ENCODE data around the gene ZFP36.
"Not testable (repeated sequence)": the region's sequence is repeated elsewhere in the genome, so short reads cannot be mapped to it uniquely, and the experiment has no call there.

ZFP36 gene

GRCh38 chr19:39445196-39446111, 38.8 kb downstream of the ZFP36 start, which contains the start of gene SUPT5H:
SUPT5H (plus strand) TSS chr19:39445582; CDS start chr19:39445891, 309 bp downstream.
- peak; percentile 85 for FAIRE-seq

GRCh38 chr19:39446365-39447084, 39.9 kb downstream of the ZFP36 start:
- FAIRE-seq, result no peak
- DNase-seq (ENCODE audit: low spot score), result no peak

More at GRCh38 chr19:39445196-39446111, 38.8 kb downstream of the ZFP36 start, which contains the start of gene SUPT5H:
- DNase-seq (ENCODE audit: low spot score), result peak; percentile 99

GRCh38 chr19:39448271-39448670, 41.6 kb downstream of the ZFP36 start:
- FAIRE-seq (no peak), DNase-seq (ENCODE audit: low spot score) (no peak)

DNA sequence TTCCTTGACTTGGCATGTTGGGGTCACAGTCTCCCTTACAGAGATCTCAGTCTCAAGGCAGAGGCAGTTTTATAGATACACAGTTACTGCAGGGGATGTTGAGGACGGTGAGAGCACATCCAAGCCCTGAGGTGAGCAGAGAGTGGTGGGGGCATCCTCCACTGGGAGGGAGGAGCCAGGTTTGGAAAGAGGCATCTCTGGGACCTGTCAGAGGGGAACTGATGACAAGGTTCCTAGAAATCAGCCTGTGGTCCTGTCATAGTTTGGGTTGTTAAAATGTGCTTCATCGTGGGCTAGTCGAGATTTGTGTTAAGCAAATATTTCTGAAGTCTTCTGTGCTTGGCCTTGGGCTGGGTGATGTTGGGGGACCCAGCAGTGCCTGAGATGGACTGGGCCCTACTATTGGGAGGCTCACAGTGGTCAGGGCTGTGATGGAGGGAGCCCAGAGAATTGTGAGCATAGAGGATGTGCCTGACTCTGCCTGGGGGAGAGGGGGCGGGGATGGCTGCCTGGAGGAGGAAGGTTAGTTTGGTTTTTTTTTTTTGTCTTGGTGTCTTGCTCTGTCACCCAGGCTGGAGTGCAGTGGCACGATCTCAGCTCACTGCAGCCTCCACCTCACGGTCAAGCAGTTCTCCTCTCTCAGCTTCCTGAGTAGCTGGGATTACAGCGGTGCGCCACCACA, 42.6 kb downstream of the ZFP36 start:
- no peak for DNase-seq (ENCODE audit: low spot score)

DNA sequence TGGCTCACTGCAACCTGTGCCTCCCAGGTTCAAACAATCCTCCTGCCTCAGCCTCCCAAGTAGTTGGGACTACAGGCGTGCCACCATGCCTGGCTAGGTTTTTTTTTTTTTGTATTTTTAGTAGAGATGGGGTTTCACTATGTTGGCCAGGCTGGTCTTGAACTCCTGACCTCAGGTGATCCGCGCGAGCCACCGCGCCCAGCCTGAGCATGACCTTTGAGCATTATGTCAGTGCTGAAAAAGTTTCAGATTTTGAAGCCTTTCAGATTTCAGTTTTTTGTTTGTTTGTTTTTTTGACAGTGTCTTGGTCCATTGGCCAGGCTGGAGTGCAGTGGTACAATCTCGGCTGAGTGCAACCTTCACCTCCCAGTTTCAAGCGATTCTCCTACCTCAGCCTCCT, 44.6 kb downstream of the ZFP36 start:
- not testable (repeated sequence) for DNase-seq (ENCODE audit: low spot score); FAIRE-seq

More for the DNA sequence above, 42.6 kb downstream of the ZFP36 start:
- FAIRE-seq, result no peak
